ENCODE measurements around the gene ARL14.
"Not testable (repeated sequence)": the region's sequence is repeated elsewhere in the genome, so short reads cannot be mapped to it uniquely, and the experiment has no call there.

ARL14 gene

DNA sequence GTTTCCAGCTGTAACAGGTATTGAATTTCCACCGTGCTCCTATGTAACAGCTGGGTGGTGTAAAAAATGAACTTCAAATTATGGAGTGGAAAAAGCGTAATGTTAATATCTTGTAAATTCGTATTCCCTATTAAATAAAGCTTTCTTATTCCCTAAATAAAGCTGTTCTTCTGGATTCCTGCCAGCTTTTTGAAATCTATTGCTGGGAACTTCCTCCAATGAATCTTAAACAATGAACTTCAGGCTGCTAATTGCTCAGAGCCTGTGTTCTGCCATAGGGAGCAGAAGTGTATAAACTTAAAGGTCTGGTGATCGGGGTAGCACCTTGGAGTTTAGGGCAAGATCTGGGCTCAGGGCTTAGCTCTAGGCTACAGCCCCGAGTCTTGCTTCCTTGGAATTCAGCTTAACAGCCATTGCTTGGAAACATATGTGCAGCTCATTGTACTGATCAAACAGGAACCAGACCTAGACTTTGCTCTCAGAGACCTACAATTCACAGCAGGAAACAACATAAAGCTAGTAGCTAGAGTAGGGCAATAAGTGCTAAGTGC lies 1.4 kb downstream of the ARL14 start:
- no peak for DNase-seq

DNA sequence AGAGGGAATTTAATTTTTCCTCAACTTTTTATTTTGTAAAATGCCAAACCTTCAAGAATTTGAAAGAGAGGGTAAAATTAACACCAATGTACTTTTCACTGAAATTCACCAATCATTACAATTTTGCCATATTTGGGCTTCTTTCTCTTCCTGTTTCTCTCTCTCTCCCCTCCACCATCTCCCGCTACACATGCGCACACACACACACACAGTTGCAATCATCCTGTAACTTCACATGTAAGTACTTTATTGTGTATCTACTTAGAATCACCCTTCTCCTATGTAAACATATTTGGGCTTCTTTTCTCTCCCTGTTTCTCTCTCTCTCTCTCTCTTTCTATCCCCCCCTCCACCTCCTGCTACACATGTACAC lies 7.4 kb downstream of the ARL14 start:
- DNase-seq: no peak

DNA sequence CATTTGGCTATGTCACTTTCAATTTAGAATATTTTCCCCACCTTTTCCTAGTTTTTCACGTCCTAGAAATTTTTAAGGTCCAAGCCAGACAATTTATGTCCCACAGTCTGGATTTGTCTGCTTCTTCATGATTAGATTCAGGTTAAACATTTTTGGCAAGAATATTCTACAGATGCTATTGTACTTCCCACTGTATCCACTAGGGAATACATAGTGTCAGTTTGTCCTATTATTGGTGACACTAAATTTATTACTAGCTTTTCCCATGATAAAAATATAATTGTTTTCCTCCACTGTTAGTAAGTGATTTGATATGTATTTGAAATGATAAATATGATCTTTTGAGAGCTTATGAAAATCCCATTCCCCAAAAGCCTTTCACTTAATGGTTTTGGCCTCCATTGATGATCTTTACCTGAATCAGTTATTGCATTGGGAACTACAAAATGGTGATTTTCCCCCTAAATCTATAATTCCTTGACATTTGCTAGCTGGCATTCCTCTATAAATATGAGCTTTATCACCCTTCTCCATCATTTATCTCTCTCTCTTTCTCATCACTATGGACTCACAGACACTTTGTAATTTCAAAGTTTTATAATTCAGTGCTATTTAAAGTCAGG lies 8.3 kb downstream of the ARL14 start:
- no peak for DNase-seq

DNA sequence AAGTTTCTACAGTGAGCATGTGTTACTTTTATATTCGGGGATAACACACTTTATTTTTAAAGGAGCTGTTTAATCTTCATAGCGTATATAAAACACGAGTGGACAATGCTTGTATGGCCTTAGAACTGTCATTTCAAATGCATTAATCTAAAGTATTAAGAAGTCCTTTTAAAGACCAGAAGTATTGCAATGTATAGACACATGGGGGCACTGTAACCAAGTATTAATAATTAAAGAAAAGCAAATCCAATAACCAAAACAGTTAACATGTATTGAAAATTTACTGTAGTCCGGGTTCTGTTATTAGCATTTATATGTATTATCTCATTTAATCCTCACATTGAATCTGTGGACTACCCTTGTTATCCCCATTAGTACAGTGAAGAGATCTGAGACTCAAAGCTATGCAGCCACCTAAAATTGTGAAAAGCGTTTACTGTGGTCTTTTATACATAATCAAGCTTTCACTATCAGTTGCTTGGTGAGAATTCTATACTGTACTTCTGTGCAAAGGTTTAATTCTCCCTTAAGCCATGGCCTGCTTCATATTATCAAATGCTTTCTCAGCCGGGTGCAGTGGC lies 10.1 kb downstream of the ARL14 start:
- no peak for DNase-seq

DNA sequence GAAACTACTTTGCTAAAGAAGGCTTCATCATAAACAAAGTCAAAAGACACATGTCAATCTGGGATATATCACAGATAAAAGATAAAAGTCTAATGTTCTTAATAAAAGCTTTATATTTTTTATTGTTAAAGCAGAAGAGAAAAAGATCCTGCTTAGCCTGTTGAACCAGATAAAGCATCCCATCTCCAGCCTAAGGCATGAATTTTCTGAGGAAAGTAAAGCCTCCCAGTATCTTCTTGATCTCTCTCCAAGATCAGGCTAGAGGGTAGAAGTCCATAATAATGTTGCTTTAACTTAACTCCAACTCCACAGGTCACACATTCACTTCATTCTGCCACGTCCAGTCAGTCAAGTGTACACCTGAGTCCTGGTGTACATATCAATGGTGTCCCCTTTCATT lies 14.2 kb downstream of the ARL14 start:
- no peak for DNase-seq

DNA sequence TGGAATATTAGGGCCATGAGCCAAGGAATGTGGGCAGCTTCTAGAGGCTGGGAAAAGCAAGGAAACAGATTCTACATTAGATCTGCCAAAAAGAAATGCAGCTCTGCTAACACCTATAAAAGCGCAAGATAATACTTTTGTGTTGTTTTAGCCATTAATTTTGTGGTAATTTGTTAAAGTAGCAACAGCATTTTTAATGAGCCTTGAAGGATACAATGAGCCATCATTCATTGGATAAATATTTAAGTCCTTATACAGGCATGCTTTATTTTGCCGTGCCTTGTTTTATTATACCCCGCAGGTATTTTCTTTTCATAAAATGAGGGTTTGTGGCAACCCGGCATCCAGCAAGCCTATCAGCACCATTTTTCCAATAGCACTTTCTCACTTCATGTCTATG lies 15.0 kb downstream of the ARL14 start:
- no peak for DNase-seq

DNA sequence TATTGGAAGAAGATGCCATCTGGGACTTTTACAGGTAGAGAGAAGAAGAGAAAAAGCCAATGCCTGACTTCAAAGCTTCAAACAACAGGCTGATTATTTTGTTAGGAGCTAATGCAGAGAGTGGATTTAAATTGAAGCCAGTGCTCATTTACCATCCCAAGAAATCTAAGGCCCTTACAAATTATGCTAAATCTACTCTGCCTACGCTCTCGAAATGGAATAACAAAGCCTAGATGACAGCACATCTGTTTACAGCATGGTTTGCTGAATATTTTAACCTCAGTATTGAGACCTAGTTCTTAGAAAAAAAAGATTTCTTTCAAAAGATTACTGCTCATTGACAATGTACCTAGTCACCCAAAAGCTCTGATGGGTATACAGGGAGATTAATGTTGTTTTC lies 16.2 kb downstream of the ARL14 start:
- no peak for DNase-seq

DNA sequence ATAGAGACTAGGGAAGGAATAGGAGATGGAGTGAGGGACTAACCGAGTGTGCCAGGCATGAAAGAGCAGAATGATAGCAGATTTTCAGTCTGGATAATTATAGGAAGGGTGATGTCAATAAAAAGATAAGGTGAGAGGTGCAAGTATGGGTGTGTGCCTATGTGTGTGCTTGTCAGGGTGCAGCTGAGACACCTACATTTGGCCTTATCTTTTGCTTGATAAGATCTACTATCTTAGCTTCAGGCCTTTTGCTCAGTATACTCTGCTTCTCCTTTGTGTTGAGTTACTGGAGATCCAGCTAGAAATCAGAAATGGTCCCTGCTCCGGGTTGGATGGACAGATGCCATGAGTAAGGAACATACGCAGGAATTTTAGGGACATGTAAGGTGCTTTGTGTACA lies 17.4 kb downstream of the ARL14 start:
- no peak for DNase-seq

DNA sequence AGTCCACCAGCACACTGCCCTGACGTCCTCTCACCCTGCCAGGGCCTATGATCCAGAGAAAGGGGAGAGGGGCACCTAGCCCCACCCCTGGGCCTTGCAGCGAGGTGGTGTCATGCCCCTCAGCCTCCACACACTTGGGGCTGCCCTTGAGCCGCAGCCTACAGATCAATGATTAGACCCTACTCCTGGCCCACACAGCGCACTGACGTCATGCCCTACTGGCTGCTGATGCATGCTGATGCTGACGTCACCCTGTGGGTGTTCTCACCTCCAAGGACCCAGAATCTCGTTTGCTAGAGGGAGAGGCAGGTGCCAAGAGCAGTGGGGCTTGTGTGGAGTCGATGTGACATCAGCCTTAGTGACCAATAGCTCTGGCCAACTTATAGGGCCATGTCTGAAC lies 18.0 kb downstream of the ARL14 start:
- DNase-seq: no peak

DNA sequence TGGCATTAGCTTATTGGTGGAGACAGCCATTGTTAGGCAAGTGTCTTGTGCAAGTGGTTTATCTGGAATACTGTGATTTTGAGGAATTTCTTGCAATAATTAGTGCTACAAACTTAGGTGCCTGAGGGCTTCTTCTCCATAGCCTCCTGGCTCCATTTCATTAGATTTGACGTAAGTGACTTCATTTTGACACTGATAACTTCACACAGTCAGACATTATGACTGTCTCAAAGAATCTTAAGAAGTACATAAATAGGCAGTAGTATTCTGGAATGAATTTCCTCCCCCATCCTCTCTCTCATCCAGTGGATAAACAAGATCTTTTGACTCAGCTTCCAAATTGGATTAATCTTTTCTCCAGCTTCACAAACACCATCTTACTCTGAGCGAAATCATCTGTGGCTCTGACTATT lies 19.0 kb downstream of the ARL14 start:
- no peak for DNase-seq

DNA sequence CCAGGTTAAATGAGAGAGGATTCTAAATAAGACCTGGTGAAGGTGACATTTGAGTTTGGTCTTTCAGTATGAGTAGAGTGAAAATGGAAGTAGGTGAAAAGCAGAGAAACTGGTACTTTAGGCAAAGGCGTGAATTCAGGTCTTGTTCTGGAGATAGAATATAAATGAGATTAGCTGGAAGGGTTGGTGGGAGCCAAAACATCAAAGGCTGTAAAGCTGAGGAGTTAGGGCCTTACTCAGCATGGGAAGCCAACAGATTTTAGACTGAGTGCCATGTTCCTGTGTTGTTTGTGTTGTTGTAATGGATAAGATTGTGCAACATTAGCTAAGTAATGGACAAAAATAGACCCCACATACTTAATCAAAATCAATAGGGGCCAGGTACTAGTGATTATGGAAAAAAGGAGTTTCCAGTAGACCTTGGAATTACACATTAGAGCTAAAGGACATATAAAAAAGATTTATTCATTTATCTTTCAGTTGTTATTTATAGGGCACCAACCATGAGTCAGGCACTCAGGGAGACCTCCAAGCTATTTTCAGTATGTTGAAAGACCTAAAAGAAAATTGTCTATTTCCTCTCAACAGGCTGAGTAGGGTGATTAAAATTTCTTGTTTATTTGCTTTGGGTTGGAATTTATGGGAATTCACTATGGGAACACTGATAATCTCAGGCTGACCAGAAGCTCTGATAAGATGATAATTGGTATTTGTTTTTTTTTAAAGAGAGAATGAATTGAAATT lies 20.8 kb downstream of the ARL14 start:
- no peak for DNase-seq

DNA sequence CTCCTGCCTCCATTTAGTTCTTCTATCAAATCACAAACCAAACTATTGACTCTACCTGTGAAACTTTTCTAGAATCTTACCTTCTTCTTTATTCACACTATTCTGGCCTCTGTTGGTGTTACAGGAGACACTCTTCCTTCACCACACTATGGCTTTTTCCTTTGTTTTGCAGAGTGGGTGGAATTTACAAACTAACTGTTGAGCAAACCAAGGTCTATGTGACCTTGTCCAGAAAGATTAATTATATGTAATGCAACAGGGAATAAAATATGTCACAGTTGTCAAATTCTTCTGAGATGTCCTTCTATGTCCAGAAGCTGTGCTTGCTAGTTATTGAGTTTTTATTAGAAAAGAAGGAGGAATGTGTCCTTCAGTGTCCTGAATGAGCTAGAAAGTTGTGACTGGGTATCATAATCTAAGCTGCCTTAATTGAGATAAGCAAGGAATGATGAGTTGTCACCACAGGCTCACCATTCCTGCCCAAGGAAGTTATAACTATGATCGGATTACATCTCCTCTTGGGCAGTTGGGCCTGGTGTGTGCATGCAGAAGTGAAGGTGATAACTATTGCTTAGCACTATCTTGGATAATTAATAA lies 21.7 kb downstream of the ARL14 start:
- DNase-seq: no peak

DNA sequence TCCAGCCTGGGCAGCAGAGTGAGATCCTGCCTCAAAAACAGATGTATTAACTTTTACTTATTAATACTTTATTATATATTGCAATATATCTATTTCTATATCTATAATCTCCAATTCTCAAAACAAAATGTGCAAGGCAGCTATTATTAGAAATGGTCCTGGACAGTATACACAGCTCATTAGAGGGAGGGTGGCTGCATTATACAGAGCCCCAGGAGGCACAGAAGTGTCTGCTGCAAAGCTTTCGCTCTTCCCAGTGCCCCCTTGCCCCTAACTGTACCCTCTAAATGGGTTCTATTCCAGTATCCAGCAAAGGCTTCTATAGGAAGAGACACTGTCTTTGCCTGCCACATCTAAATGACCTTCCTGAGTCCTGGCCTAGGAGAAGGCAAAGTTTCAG lies 24.5 kb downstream of the ARL14 start:
- no peak for DNase-seq

DNA sequence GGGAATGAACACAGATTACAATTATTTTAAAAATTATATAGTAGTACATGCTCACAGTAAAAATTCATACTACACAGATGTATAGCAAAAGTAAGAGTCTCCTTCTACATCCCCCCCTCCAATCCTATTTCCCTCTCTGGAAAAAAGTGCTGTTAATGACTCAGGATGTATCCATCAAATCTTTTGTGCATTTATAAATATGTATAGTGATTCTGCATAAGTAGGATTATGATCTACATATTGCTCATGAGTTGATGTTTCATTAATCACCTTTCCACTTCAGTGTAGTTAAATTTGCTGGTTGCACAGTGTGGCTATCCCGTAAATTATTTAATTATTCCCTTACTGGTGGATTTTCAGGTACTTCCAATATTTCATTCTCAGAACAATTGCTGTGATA lies 25.3 kb downstream of the ARL14 start:
- DNase-seq: no peak

DNA sequence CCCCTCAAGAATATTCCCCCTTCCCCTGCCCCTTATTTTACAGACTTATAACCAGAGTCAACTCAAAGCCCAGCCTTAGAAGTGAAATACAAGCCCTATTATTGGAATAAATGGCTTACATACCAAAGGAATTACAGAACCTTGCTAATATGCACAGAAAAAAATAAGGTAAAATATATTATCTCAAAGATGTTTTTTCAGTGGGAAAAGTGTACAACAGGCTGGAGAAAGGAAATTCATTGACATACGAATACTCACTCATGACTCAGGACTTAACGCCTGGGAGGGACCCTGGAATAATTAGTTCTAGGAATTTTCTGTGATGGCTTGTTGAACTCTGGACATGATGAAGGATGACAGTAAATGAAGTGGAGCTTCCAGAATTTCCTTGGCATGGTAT lies 27.0 kb downstream of the ARL14 start:
- no peak for DNase-seq

DNA sequence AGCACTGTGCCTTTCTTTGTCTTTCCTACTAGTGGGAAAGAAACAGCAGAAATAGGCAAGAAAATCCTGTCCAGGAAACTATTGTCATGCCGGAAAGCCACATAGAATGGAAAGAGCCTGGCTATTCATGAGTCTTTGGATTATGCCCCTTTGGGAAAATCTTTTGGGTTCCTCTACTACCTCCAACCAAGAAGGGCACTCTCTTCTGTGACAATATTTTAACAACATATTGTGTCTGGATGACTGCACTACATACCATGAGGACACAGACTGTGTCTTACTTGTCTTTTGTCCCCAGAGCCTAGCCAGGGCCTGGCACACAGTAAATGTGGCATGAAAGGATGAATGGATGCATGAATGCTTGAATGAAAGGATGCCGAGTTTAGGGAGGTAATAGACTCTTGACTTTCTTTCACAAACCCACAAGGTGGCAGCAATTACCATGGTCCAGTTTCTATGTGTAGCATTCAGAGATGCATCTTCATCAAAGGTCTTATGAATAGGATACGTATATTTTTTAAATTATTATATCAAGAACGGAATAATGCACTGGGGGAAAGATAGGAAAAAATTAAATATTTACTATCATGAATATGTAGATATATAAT lies 30.3 kb downstream of the ARL14 start:
- peak; percentile 51 for DNase-seq

DNA sequence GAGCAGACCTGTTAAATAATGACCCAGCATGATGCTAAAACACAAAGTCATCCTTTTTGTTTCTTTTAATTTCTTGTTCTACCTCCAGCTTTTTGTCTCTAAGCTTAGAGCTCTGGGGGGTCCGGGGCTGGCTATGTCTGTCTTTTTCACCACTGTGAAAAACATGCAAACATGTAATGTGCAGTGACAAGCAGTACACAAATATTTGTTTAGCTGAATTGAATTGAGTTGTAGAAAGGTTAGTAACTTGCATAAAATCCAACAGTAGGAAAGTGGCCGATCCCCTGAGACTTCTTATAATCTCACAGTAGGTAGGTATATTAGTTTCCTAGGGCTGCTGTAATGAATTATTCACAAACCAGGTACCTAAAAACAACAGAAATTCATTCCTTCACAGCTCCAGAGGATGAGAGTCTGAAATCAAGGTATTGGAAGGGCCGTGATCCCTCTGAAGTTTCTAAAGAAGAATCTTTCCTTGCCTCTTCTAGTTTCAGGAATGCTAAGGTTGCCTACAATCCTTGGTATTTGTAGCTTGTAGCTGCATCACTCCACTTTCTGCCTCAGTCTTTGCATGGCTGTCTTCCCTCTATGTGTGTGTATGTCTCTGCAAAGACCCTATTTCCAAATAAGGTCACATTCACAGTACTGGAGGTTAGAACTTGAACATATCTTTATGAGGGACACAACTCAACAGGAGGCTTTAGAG lies 32.7 kb downstream of the ARL14 start:
- no peak for DNase-seq

DNA sequence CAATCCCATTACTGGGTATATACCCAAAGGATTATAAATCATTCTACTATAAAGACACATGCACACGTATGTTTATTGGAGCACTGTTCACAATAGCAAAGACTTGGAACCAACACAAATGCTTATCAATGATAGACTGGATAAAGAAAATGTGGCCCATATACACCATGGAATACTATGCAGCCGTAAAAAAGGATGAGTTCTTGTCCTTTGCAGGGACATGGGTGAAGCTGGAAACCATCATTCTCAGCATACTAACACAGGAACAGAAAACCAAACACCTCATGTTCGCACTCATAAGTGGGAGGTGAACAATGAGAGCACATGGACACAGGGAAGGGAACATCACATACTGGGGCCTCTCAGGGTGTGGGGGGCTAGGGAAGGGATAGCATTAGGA lies 36.2 kb downstream of the ARL14 start:
- not testable (repeated sequence) for DNase-seq

DNA sequence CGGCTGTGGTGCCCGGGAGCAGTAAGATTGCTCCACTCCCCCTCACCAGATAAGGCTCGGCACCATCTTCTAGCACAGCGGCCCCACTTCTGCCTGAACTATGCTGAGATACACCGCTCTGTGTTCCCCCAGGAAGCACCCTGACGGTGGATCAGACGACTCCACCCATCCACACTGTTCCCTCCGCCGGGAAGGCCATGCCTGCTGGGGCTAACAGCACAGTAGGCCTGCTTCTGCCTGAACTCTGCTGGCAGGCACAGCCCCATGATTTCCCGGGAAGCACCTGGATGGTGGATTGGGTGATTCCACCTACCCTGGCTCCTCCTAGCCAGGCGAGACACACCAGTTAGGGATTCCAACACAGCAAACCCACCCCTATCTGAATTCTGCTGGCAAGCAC lies 42.8 kb downstream of the ARL14 start:
- no peak for DNase-seq

DNA sequence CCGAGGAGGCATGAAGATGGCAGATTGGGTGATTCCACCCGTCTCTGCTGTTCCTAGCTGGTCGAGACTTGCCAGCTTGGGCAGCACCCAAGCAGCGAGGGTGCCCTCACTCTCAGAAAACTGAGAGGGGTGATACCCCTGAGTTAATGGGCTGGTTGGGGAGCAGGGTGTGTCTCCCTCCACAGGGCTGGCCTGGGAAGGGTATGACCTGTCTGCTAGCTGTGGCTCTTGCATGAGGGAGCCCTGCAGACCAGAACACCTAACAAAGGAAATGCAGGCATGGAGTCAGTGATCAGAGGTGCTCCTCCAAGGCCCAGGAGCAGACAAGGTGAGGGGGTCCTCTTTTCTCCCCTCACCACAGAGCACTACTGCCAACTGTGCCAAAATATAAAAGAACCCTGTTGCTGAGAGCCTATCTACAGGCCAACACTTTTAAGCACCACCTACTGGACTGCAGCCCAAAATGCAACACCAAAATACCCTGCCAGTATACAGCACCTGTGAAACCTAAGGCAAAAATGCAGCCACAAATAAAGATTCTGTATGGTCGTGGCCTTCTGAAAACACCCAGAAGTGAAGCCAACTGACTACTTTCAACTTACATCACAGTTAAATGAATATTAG lies 43.3 kb downstream of the ARL14 start:
- DNase-seq: no peak

DNA sequence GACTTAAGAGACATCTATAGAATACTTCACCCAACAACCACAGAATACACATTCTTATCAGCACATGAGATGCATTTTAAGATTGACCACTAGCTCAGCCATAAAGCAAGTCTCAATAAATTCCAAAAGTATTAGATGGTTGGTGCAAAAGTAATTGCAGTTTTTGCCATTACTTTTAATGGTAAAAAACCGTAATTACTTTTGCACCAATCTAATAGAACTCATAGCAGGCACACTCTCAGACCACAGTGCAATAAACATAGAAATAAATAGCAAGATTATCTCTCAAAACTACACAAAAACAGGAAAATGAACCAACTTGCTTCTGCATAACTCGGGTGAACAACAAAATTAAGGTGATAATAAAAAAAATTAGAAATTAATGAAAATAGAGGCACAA lies 45.4 kb downstream of the ARL14 start:
- DNase-seq: no peak

DNA sequence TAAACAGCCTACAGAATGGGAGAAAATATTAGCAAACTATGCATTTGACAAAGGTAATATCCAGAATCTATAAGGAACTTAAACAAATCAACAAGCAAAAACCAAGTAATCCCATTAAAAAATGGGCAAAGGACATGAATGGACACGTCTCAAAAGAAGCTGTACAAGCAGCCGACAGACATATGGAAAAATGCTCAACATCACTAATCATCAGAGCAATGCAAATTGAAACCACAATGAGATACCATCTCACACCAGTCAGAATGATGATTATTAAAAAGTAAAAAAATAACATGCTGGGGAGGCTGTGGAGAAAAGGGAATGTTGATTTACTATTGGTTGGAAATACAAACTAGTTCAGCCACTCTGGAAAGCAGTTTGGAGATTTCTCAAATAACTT lies 48.4 kb downstream of the ARL14 start:
- no peak for DNase-seq
